Activated CD8-positive, alpha-beta memory T cell treated with anti-CD3 and anti-CD28 coated beads for 48 hours (primary cell): ENCODE data around the gene CCL13.

Experiments used
- DNase-seq, 3 experiments: peaks; one replicate each; pipeline ENCODE4 v3.0.0-alpha.2; 2020; ENCODE audit warnings: low read depth in 2 of 3, low spot score in 2 of 3

The CCL13 gene

GRCh38 chr17:34363183-34363661 is 6.9 kb downstream of the CCL13 start, which contains the start of gene CCL1:
Gene CCL1 (minus strand): TSS chr17:34363233. CDS start chr17:34363161, 72 bp downstream.
- DNase-seq: no peak

- DNase-seq: no peak
These were observed 8.5 kb downstream of the CCL13 start for GRCh38 chr17:34364751-34365150.

GRCh38 chr17:34365340-34365739 is 9.1 kb downstream of the CCL13 start:
- DNase-seq: no peak

GRCh38 chr17:34366010-34366409 is 9.7 kb downstream of the CCL13 start:
- DNase-seq: no peak

GRCh38 chr17:34366529-34367107 is 10.3 kb downstream of the CCL13 start:
- no peak for DNase-seq

GRCh38 chr17:34367486-34368195 is 11.4 kb downstream of the CCL13 start:
- no peak for DNase-seq

GRCh38 chr17:34368196-34368945 is 12.1 kb downstream of the CCL13 start:
- DNase-seq: no peak

GRCh38 chr17:34368946-34369500 is 12.7 kb downstream of the CCL13 start:
- DNase-seq: no peak

GRCh38 chr17:34369571-34369970 is 13.3 kb downstream of the CCL13 start:
- DNase-seq: no peak

- no peak for DNase-seq
These were observed 14.2 kb downstream of the CCL13 start for GRCh38 chr17:34370376-34370996.

- DNase-seq: no peak
These were observed 14.7 kb downstream of the CCL13 start for GRCh38 chr17:34370997-34371395.

- no peak for DNase-seq
These were observed 15.3 kb downstream of the CCL13 start for GRCh38 chr17:34371405-34372100.

- no peak for DNase-seq
These were observed 18.2 kb downstream of the CCL13 start for GRCh38 chr17:34374457-34374856.

GRCh38 chr17:34375426-34375997 is 19.2 kb downstream of the CCL13 start:
- DNase-seq: no peak

GRCh38 chr17:34377078-34377823 is 21.0 kb downstream of the CCL13 start:
- no peak for DNase-seq

- DNase-seq: no peak
These were observed 22.4 kb downstream of the CCL13 start for GRCh38 chr17:34378664-34379101.

- no peak for DNase-seq
These were observed 23.6 kb downstream of the CCL13 start for GRCh38 chr17:34379868-34380267.

- DNase-seq: peak in 2 of 3 experiments; percentile 22 to 29
These were observed 26.4 kb downstream of the CCL13 start for GRCh38 chr17:34382621-34383124.

GRCh38 chr17:34383216-34383615 is 26.9 kb downstream of the CCL13 start:
- no peak for DNase-seq
